GM08714 (cell line): ENCODE measurements around the gene PRKAR1B.

Experiments
- H3K4me3 ChIP-seq: fragments of 200-500 bp; sonication (Bioruptor generic); 2 replicates; pipeline ENCODE4 v1.5.1; 2014; ENCODE audit warnings: mild to moderate bottlenecking, low read length, inconsistent platforms
- ZNF274 ChIP-seq: IDR thresholded peaks from 2 replicates; pipeline ENCODE4 v1.6.1; 2012; ENCODE audit warnings: mild to moderate bottlenecking, low read depth, low read length

Gene PRKAR1B

DNA sequence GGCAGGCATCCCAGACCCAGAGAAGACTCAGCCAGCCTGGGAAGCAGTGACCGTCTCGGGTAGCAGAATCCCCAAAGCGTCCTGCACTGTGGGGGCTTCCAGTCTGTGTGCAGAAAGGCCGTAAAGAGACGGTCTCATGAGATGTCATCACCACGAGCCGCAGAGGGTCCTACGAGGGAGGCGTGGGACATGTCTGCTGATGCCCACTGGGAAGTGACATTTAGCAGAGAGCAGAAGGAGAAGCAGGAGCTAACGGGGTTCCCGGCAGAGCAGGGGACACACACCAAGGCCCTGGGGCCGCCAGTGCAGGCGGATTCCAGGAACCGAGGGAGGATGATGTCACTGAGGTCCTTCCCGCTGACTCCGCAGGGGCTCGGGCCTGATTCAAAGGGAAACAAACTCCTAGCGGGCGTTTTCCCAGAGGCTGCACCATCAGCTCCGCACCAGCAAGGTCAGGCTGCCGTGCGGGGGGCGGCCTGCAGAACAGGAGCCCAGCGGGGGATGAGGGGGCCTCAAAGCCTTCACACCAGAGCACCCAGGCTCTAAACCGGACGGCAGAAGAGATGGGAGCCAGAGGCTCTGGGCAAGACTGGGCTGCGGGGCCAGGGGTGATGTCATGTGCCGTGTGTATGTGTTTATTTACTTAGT is 122.1 kb downstream of the PRKAR1B start:
- TF ChIP-seq ZNF274 = no peak
- peak overlapping the region; percentile 58; the same call in 1 of the 2 replicates for H3K4me3 ChIP-seq

DNA sequence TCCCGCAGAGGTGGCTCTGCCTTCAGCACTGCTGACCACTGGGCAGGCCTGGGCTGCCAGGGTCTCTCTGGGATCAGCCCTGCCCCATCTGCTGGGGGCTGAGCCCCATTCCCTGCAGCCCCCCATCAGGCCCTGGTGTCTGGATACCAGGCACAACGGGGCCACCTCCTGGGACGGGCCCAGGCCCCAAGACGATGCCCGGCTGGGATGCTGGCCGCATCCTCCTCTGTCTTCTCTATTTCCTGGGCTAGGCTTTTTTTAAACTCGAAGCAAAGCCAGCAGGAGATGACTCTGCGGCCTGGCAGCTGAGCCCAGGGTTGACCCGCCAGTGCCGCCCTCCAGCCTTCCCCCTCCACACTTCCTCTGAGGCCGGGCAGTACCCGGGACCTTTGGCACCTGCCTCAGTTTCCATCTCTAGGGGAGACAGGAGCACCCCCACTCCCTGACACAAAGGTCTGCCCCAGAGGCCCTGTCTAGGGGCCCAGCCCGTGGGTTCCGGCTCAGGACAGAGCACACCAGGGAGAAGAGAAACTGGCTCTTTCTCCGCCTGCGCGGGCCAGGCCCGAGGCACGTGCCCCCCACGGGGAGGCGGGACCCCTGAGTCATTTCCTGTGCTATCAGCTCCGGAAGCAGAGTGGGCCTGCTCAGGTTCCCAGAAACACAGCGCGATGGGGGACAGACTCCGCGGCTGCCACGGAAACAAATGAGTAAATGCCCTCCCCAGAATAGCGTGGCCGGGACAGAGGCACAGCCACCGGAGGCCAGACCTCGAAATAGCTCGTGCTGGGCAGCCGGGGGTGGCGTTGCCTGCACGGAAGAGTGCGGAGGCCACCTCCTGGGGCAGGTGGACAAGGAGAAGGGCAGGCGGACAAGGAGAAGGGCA is 122.8 kb downstream of the PRKAR1B start:
- H3K4me3 ChIP-seq = peak overlapping the region; percentile 58; the same call in 1 of the 2 replicates
- no peak for TF ChIP-seq ZNF274

DNA sequence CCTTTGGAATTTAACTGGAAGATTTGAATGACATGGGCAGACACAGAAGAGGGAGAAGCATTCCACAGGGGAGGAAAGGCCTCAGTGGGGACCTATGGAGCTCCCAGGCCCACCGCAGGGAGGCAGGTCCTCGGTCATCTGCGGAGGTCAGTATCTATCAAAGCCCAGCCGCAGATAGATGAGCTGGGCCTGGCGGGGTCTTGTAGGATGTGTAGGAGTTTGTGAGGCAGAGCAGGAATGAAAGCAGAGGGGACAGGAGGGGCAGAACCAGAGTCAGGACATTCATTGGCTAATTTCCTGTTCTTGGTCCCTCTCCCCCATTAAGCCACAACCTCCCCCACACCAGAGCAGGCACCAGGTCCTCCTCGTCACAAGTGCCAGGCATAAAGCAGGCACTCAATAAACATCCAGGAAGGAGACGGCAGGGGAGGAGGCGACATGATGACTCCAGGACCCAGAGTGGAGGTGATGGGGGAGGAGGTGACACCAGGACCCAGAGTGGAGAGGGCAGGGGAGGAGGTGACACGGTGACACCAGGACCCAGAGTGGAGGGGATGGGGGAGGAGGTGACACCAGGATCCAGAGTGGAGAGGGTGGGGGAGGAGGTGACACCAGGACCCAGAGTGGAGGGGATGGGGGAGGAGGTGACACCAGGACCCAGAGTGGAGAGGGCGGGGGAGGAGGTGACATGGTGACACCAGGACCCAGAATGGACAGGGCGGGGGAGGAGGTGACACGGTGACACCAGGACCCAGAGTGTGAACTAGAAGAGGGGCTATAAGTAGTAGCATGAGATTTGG is 123.7 kb downstream of the PRKAR1B start:
- no peak overlapping the region; the same call in 1 of the 2 replicates for H3K4me3 ChIP-seq
- no peak for TF ChIP-seq ZNF274

DNA sequence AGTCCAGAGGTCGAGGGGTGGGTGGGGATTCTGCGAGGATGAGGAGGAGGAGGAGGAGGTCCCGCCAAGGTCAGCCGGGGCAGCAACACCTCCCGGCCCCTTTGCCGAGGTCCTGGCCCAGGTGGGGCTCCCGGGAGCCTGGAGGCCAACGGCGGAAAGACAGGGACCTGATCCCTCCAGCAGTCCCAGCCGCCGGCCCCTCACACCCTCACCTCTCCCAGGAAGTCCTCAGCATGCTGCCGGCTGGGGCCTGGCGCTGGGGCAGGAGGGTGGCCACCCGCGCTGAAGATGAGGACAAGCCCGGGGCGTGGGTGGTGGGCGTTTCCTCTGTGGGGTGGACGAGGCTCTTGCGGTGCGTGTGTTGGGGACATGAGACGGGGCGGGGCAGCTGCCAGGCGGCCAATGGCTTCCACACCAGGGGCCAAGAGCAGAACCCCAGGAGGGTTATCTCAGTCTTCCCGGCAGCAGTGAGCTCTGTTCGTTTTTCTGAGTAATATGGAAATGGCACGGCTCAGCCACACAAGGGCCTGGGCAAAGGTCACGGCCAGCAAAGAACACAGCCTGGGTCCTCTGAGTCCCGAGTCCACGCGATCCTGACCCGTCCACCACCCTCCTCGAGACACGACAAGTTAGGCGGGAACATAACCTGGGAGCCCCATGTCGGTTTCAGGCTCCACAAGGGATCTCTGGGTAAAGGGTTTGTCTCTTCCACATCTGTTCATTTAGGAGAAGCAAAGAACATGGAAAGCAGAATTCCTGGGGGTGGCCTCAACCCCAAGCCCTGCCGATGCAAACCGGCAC is 124.5 kb downstream of the PRKAR1B start:
- no peak for TF ChIP-seq ZNF274
- no peak overlapping the region; the same call in 1 of the 2 replicates for H3K4me3 ChIP-seq

DNA sequence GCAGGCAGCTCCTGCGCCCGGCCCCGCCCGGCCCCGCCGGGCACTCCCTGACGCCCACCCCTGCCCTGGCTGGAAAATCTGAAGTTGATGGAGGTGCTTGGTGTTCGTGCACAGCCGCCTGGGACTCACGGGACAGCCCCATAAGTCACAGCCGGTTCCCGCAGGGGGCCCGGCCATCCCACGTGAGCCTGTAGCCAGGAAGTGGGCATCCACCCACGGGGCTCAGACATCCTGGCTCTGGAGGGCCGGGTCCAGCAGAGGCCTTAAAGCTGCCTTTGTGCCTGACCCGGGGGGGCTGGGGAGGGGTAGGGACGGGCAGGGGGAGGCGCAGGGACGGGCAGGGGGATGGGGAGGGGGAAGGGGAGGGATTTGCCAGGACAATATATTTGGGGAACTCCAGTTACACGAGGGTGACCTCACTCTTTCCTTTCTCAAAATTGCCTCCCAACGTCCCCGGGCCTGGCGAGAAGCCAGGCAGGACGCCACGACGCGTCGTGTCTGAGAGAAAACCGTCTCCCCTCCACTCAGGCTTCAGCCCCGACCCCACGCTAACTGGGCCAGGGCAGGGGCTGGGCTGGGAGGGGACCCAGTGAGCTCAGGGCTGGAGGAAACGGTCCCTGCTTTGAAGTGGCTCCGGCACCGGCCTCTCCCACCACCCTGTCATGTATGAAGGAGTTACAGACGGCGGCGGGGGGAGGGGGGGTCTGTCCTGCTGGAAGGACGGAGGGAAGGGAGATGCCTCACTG is 125.3 kb downstream of the PRKAR1B start:
- no peak overlapping the region; the same call in 1 of the 2 replicates for H3K4me3 ChIP-seq
- no peak for TF ChIP-seq ZNF274

- H3K4me3 ChIP-seq = no peak overlapping the region; the same call in 1 of the 2 replicates
- no peak for TF ChIP-seq ZNF274
These were observed 126.0 kb downstream of the PRKAR1B start for GRCh38 chr7:601036-601594.

DNA sequence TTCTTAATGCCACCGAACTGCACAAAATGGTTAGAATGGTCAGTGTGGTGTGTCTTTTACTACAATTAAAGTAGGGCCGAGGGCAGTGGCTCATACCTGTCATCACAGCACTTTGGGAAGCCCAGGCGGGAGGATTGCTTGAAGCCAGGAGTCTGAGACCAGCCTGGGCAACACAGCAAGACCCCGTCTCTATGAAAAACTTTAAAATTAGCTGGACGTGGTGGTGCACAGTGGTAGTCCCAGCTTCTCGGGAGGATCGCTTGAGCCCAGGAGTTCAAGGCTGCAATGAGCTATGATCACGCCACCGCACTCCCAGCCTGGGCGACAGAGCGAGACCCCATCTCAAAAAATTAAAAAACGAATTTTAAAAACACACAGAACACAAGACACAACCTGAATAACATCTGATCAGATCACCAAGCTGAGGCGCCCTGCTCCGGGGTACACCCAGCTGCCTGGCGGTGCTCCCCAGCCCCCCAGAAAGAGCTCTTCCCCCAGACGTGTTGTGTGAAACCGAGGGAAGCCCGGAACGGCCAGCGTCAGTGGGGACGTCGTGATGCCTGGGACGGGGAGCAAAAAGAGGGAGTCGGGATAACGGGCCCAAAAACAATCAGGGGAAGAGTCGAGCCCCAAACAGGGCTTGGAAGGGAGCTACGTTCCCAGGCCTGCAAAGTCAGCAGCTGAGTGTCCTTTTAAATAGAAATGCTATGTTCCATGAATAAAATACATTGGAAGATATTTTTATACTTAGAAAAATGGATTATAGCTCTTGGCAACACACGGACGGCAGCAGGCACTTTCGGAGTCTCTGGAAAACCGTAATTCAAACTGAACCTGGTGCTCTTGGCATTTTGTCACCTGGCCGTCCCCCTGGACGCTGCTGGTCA is 126.7 kb downstream of the PRKAR1B start:
- H3K4me3 ChIP-seq = no peak overlapping the region
- no peak for TF ChIP-seq ZNF274

- no peak overlapping the region for H3K4me3 ChIP-seq
- TF ChIP-seq ZNF274 = no peak
These were observed 128.2 kb downstream of the PRKAR1B start for GRCh38 chr7:598899-599298.

DNA sequence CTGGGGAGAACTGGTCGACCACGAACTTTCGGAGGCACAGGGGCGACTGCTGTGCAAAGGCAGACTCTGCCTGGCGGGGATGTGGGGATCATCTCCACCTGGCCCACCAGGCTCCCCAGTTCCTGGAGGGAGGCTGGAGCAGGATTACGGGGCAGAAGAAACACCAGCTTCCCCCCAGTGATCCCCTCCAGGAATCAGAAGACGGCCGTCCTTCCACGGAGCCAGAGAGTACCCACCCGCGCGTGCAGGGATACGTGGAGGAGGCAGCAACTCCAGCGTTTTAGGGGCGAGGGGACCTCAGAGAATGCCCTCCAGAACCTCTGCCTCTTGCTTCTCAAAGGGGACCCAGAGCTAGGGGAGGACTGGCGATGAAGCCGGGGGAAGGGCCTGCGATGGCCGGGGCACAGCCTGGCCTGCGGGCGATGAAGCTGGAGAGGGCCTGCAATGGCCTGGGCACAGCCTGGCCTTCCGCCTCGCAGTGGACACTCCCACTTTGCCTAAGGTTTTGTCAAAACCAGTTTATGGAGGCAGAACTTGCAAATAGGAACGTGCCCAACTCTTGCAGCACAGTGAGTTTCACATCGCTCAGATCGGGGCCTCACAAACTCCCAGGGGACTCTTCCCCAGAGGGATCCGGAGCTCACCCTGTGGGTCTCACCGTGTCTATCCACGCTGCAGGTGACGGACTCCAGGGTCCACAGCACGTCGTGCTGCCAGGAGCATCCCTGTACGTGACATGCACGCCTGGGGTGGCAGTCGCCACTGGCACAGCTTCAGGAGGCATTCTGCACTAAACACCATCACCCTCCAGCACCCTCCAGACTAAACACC is 129.5 kb downstream of the PRKAR1B start:
- no peak for TF ChIP-seq ZNF274
- no peak overlapping the region for H3K4me3 ChIP-seq

DNA sequence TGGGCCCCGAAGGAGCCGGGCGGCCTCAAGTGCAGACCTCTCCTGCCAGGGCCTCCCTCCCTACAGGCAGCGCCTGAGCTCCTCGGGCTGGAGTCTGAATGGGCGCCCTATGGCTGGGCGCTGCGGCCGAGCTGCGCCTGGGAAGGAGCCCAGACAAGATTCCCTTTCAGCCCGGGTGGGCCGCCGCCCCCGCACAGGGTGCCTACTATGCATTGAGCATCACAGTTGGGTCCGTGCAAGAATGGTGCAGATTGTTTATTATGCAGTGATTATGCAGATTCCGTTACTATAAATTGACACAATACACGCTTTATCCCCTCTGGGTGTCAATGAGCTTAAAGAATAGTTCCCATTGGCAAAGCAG is 130.3 kb downstream of the PRKAR1B start:
- no peak overlapping the region for H3K4me3 ChIP-seq

GRCh38 chr7:596071-596818 is 130.8 kb downstream of the PRKAR1B start:
- no peak for TF ChIP-seq ZNF274

More for the DNA sequence above, 130.3 kb downstream of the PRKAR1B start:
- TF ChIP-seq ZNF274 = no peak

More at GRCh38 chr7:596071-596818, 130.8 kb downstream of the PRKAR1B start:
- H3K4me3 ChIP-seq = no peak overlapping the region
